Liver (tissue), 9 donors: Measurements from ENCODE around the gene GLT1D1. TPM values are rescaled to one million over a fixed set of nuclear protein-coding genes. Genes with fewer than 3 reads are reported as not detected.

Experiments used
- DNase-seq: peaks from one replicate; pipeline ENCODE4 v3.0.0-alpha.2; 2017; ENCODE audit warnings: low spot score
- H3K27ac ChIP-seq, 2 donors: one replicate each; pipeline ENCODE4 v1.7.0; 2013; ENCODE audit warnings: inconsistent platforms in 2 of 2, low read length in 2 of 2, control low read depth in 1 of 2, low read depth in 1 of 2, mild to moderate bottlenecking in 1 of 2
- H3K27me3 ChIP-seq, 4 donors: one replicate each; pipeline versions ENCODE4 v1.6.1 to v1.7.0; 2013; ENCODE audit warnings: low read length in 3 of 4, inconsistent platforms in 1 of 4, mild to moderate bottlenecking in 1 of 4, moderate library complexity in 1 of 4; ENCODE audit not compliant: control insufficient read depth in 4 of 4, insufficient read depth in 4 of 4
- H3K36me3 ChIP-seq, 4 donors: one replicate each; pipeline versions ENCODE4 v1.6.1 to v1.7.0; 2013; ENCODE audit warnings: low read length in 3 of 4, mild to moderate bottlenecking in 3 of 4, low read depth in 1 of 4, moderate library complexity in 1 of 4; ENCODE audit not compliant: control insufficient read depth in 4 of 4, insufficient read depth in 3 of 4
- H3K4me1 ChIP-seq, 4 donors: one replicate each; pipeline versions ENCODE4 v1.6.1 to v1.7.0; 2013; ENCODE audit warnings: low read length in 3 of 4, mild to moderate bottlenecking in 3 of 4, moderate library complexity in 1 of 4; ENCODE audit not compliant: control insufficient read depth in 4 of 4, insufficient read depth in 4 of 4
- H3K4me3 ChIP-seq, 3 donors: one replicate each; pipeline versions ENCODE4 v1.6.1 to v1.7.0; 2013; ENCODE audit warnings: low read length in 3 of 3, control low read depth in 1 of 3, low read depth in 1 of 3, mild to moderate bottlenecking in 1 of 3
- H3K9ac ChIP-seq, 2 donors: one replicate each; pipeline ENCODE4 v1.7.0; 2013; ENCODE audit warnings: low read length in 2 of 2, mild to moderate bottlenecking in 2 of 2, moderate library complexity in 2 of 2, control low read depth in 1 of 2, low read depth in 1 of 2
- H3K9me3 ChIP-seq, 4 donors: one replicate each; pipeline versions ENCODE4 v1.6.1 to v1.7.0; 2013; ENCODE audit warnings: low read length in 3 of 4; ENCODE audit not compliant: control insufficient read depth in 4 of 4
- ATF3 ChIP-seq: IDR thresholded peaks from 2 replicates; pipeline ENCODE4 v1.6.1; 2016; ENCODE audit warnings: antibody characterized with exemption
- CTCF ChIP-seq: fragments of 150-350 bp; IDR thresholded peaks from 2 replicates; pipeline ENCODE4 v1.5.1; 2017; ENCODE audit warnings: improper control_type of control experiment, low read depth, low read length; ENCODE audit not compliant: missing input control
- EGR1 ChIP-seq, 2 donors: IDR thresholded peaks; 2 replicates each; pipeline ENCODE4 v1.6.1; 2016 to 2018; ENCODE audit warnings: antibody characterized with exemption in 2 of 2, low read depth in 2 of 2
- FOXA1 ChIP-seq: IDR thresholded peaks from 2 replicates; pipeline ENCODE4 v1.6.1; 2016; ENCODE audit warnings: antibody characterized with exemption
- FOXA2 ChIP-seq: IDR thresholded peaks from 2 replicates; pipeline ENCODE4 v1.6.1; 2016; ENCODE audit warnings: antibody characterized with exemption
- GABPA ChIP-seq, 2 donors: IDR thresholded peaks in 1 of 2; conservative IDR thresholded peaks in 1 of 2; 2 replicates each; pipeline ENCODE4 v1.6.1; 2016; ENCODE audit warnings: antibody characterized with exemption in 2 of 2, mild to moderate bottlenecking in 1 of 2, moderate library complexity in 1 of 2
- HNF4A ChIP-seq, 2 donors: conservative IDR thresholded peaks; 2 replicates each; pipeline ENCODE4 v1.6.1; 2016; ENCODE audit warnings: antibody characterized with exemption in 2 of 2, mild to moderate bottlenecking in 2 of 2
- HNF4G ChIP-seq: IDR thresholded peaks from 2 replicates; pipeline ENCODE4 v1.6.1; 2016; ENCODE audit warnings: antibody characterized with exemption
- JUND ChIP-seq, 2 donors: IDR thresholded peaks; 2 replicates each; pipeline ENCODE4 v1.6.1; 2016; ENCODE audit warnings: antibody characterized with exemption in 2 of 2
- MAX ChIP-seq: IDR thresholded peaks from 2 replicates; pipeline ENCODE4 v1.6.1; 2016; ENCODE audit warnings: antibody characterized with exemption
- NR2F2 ChIP-seq: IDR thresholded peaks from 2 replicates; pipeline ENCODE4 v1.6.1; 2016; ENCODE audit warnings: antibody characterized with exemption
- RAD21 ChIP-seq, 2 donors: IDR thresholded peaks; 2 replicates each; pipeline ENCODE4 v1.6.1; 2016; ENCODE audit warnings: antibody characterized with exemption in 2 of 2, mild to moderate bottlenecking in 2 of 2
- REST ChIP-seq: IDR thresholded peaks from 2 replicates; pipeline ENCODE4 v1.6.1; 2016; ENCODE audit warnings: antibody characterized with exemption, mild to moderate bottlenecking
- RXRA ChIP-seq, 2 donors: IDR thresholded peaks; 2 replicates each; pipeline ENCODE4 v1.6.1; 2017 to 2018; ENCODE audit warnings: antibody characterized with exemption in 2 of 2, mild to moderate bottlenecking in 1 of 2
- SP1 ChIP-seq: IDR thresholded peaks from 2 replicates; pipeline ENCODE4 v1.6.1; 2018; ENCODE audit warnings: antibody characterized with exemption, mild to moderate bottlenecking
- TAF1 ChIP-seq: conservative IDR thresholded peaks from 2 replicates; pipeline ENCODE4 v1.6.1; 2016; ENCODE audit warnings: antibody characterized with exemption, mild to moderate bottlenecking
- YY1 ChIP-seq: IDR thresholded peaks from 2 replicates; pipeline ENCODE4 v1.6.1; 2016; ENCODE audit warnings: antibody characterized with exemption, mild to moderate bottlenecking
- ZBTB33 ChIP-seq: IDR thresholded peaks from 2 replicates; pipeline ENCODE4 v1.6.1; 2016; ENCODE audit warnings: antibody characterized with exemption
- WGBS: extraction: QIAGEN DNeasy Blood & Tissue Kit; methylation state at CpG from one replicate; pipeline ENCODE4 v1.1.7; 2013; 5-methylcytosine and 5-hydroxymethylcytosine counted together
- polyA plus RNA-seq, 2 donors: library from polyadenylated mRNA; stranded (reverse) in 1 of 2; unstranded in 1 of 2; fragments of 200-250 nt in 1 of 2; fragments of >200 nt in 1 of 2; fragmentation: Nextera tagmentation in 1 of 2; extraction: Ambion mirVana in 1 of 2; gene quantifications; one replicate each; pipeline versions ENCODE4 v1.2.1 to v1.2.3, GENCODE V29; 2013 to 2015
- total RNA-seq, 2 donors: library from RNA; depleted of rRNA; stranded (reverse); fragments of >200 nt; gene quantifications; one replicate each; pipeline ENCODE4 v1.2.3, GENCODE V29; 2014
- donor health status: healthy.
- donor health status: healthy.
- donor health status: healthy.
- donor health status: healthy.
- donor health status: healthy.

The GLT1D1 gene
- total and polyA plus RNA-seq, 4 donors, result 10.4 to 17.7 (median 13.9) TPM

GRCh38 chr12:128949086-128949485, 95.8 kb downstream of the GLT1D1 start:
- no peak overlapping the region for H3K27ac ChIP-seq
- no peaks in the 10 kb centered on the region for H3K4me1 ChIP-seq
- H3K36me3 ChIP-seq, result peaks cover 0 to 30% (median 9%) of the 10 kb centered on the region in 4 donors
- no peak for TF ChIP-seq RXRA (IDR thresholded peaks at IDR 0.05)
- TF ChIP-seq ZBTB33, result no peak
- TF ChIP-seq FOXA2, result no peak
- no peak for TF ChIP-seq CTCF
- TF ChIP-seq MAX, result no peak
- TF ChIP-seq SP1, result no peak
- TF ChIP-seq ATF3, result no peak
- no peak for TF ChIP-seq REST
- TF ChIP-seq HNF4A (conservative IDR thresholded peaks at IDR 0.05), result no peak
- TF ChIP-seq GABPA (IDR thresholded peaks at IDR 0.05 in 1 of 2, conservative IDR thresholded peaks at IDR 0.05 in 1 of 2), result no peak
- TF ChIP-seq NR2F2, result no peak
- TF ChIP-seq TAF1, result no peak
- TF ChIP-seq JUND (IDR thresholded peaks at IDR 0.05), result no peak
- TF ChIP-seq HNF4G, result no peak
- TF ChIP-seq FOXA1, result no peak
- no peak for TF ChIP-seq YY1
- no peak for TF ChIP-seq RAD21 (IDR thresholded peaks at IDR 0.05)
- no peak for TF ChIP-seq EGR1 (IDR thresholded peaks at IDR 0.05; ENCODE audit: low read depth in 2 of 2)
- no peaks in the 10 kb centered on the region for H3K27me3 ChIP-seq
- DNase-seq, result no peak
- WGBS, result 92% methylated on average over 5 of the region's 5 CpGs
- H3K4me3 ChIP-seq, result no peak overlapping the region
- no peaks in the 10 kb centered on the region for H3K9me3 ChIP-seq
- no peak overlapping the region for H3K9ac ChIP-seq
